GM19372 (cell line): ENCODE data around the gene VMAC.

Experiments used
- ATAC-seq: cut with Tn5 transposase; IDR thresholded peaks from one replicate; pipeline ENCODE4 v1.9.1; 2021; ENCODE audit warnings: mild to moderate bottlenecking, low read depth, moderate library complexity; ENCODE audit not compliant: unreplicated experiment

Gene VMAC

GRCh38 chr19:5949792-5950305 is 45.2 kb downstream of the VMAC start:
- ATAC-seq = no peak

GRCh38 chr19:5950741-5951140 is 46.1 kb downstream of the VMAC start:
- no peak for ATAC-seq

- no peak for ATAC-seq
Measured at GRCh38 chr19:5951338-5951861, 46.7 kb downstream of the VMAC start.

- ATAC-seq = no peak
Measured at GRCh38 chr19:5952193-5953029, 47.7 kb downstream of the VMAC start.

DNA sequence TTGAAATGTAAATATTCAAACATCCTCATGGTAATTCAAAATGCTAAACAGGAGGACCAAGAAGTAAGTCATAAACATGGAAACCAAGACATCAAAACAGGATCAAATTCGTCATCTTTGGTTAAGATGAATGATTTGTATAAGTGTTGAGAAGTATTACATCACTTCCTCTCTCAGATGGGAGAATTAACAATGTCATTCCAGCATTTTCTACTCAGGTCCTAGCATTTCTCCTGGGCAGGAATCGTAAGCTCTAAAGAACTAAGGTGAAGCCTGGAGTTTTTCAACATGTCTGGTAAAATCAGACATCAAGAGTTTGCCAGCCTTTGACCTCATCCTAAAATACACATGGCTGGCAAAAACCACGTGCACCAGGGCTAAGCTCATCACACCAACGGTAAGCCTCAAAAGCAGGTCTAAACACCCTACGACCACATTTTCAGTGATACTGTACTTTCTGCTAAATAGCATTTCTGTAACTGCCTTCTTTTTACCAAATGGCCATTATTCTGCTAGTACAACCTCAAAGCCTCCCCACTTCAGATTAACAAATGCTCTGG is 48.4 kb downstream of the VMAC start:
- ATAC-seq = no peak

- no peak for ATAC-seq
Measured at GRCh38 chr19:5953680-5954213, 49.1 kb downstream of the VMAC start.

DNA sequence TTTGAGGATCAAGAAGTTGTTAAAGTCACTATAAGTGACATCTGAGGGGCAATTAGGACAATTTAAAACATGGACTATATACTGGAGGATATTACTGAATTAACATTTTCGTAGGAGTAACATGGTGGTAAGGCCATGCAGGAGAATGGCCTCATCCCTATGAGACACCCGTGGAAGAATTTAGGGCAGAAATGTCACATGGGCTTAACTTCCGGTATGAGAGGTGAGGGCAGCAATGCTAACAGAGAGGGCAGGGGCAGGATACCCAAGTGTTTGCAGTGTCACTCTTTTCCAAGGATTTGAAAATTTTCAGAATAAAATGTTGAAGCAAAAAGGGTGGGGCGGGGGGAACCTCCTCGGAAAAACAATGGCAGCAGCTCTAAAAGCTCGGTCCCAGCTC is 49.6 kb downstream of the VMAC start:
- no peak for ATAC-seq

GRCh38 chr19:5955636-5955935 is 50.9 kb downstream of the VMAC start:
- no peak for ATAC-seq

DNA sequence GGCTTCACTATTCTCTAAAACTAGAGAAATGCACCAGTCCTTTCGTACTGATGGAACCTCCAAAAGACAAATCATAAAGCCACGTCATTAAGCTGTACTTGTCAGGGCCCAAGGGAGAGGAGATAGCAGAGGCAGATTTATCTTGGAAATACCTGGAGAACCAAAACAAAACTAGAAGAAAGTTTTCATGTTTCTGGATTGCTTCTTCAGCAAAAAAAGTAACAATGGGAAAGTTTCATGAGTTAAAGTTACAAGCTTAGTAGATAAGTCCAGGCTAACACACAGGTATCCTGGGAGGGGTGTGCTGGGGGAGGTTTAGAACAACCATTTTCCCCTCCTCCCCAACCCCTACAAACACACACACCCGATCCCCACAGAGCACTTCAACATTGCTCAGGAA is 51.7 kb downstream of the VMAC start:
- no peak for ATAC-seq

DNA sequence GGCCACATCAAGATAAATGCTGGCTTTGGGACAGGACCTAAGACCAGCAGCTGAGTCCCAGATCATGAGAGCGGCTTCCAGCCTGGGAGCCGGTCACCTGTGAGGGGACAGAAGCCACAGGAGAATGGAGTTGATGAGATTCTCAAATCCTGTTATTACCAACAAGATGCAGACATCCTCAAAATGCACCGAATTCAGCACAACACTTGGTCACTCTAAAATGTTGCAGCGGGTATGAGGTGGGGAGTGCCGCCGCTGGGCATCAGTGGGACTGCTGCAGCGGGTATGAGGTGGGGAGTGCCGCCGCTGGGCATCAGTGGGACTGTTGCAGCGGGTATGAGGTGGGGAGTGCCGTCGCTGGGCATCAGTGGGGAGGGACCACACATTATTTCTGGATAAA is 52.1 kb downstream of the VMAC start:
- no peak for ATAC-seq

GRCh38 chr19:5957170-5957569 is 52.5 kb downstream of the VMAC start:
- ATAC-seq = no peak

GRCh38 chr19:5958074-5958850 is 53.6 kb downstream of the VMAC start:
- ATAC-seq = no peak

DNA sequence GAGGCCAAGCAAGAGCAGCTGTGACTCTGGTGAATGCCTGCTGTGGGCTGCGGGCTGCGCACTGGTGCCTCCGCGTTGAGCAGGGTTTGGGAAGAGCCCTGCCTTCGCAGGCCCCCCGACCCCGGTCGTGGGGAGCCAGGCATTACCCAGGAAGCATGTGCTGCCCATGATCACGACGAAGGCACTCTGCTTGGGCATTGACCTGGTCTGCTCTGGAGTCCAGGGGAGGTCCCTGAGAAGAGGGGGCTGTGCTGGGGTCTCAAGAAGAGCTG is 54.1 kb downstream of the VMAC start:
- ATAC-seq = no peak

- no peak for ATAC-seq
Measured at GRCh38 chr19:5959260-5960004, 54.8 kb downstream of the VMAC start.
